H1 (cell line): ENCODE data around the gene CAMTA1. TPM values are rescaled to one million over a fixed set of nuclear protein-coding genes. Genes with fewer than 3 reads are reported as not detected.
"Not testable (repeated sequence)": the region's sequence is repeated elsewhere in the genome, so short reads cannot be mapped to it uniquely, and the experiment has no call there.

ENCODE experiments used
- CTCF ChIA-PET: fragments of 300-600 bp; sonication (Branson Sonifier 250); formaldehyde crosslinking; loops from one replicate; lab custom pipeline; 2021; ENCODE audit not compliant: partially characterized antibody; lab: Charles Lee
- POLR2A ChIA-PET: fragments of 300-600 bp; sonication (Branson Sonifier 250); formaldehyde crosslinking; loops from one replicate; lab custom pipeline; 2021; ENCODE audit warnings: inconsistent platforms; ENCODE audit not compliant: partially characterized antibody; lab: Charles Lee
- DNase-seq, 2 experiments: peaks; one replicate each; pipeline versions ENCODE4 v3.0.0 to v3.0.0-alpha.2; 2010 to 2022; ENCODE audit warnings: low spot score in 2 of 2, low read depth in 1 of 2, mixed read lengths in 1 of 2
- FAIRE-seq: peaks from 2 replicates; lab custom pipeline; 2011; peaks lifted over from hg19 to GRCh38; lab: Jason Lieb, UNC
- H2AFZ ChIP-seq: 2 replicates; pipeline ENCODE4 v1.8.1; 2012; ENCODE audit warnings: low read length, inconsistent platforms
- H2AK5ac ChIP-seq: 2 replicates; pipeline ENCODE4 v1.6.1; 2013; ENCODE audit warnings: low read depth, low read length
- H2BK120ac ChIP-seq: replicated peaks from 2 replicates; pipeline ENCODE3; 2013; ENCODE audit warnings: low read depth, low read length, inconsistent platforms
- H2BK12ac ChIP-seq: 2 replicates; pipeline ENCODE4 v1.6.1; 2013; ENCODE audit warnings: low read depth, low read length
- H2BK15ac ChIP-seq: 2 replicates; pipeline ENCODE4 v1.6.1; 2013; ENCODE audit warnings: low read length
- H2BK20ac ChIP-seq: 2 replicates; pipeline ENCODE4 v1.6.1; 2013; ENCODE audit warnings: low read length
- H2BK5ac ChIP-seq: 2 replicates; pipeline ENCODE4 v1.6.1; 2013; ENCODE audit warnings: low read depth, low read length
- H3K14ac ChIP-seq: 2 replicates; pipeline ENCODE4 v1.6.1; 2013; ENCODE audit warnings: inconsistent platforms; ENCODE audit not compliant: insufficient read length
- H3K18ac ChIP-seq: 2 replicates; pipeline ENCODE4 v1.6.1; 2013; ENCODE audit warnings: low read length; ENCODE audit errors: extremely low read depth
- H3K23ac ChIP-seq: 2 replicates; pipeline ENCODE4 v1.6.1; 2013; ENCODE audit warnings: inconsistent platforms; ENCODE audit not compliant: insufficient read length
- H3K23me2 ChIP-seq: 2 replicates; pipeline ENCODE4 v1.6.1; 2013; ENCODE audit warnings: low read depth, low read length
- H3K27ac ChIP-seq: 2 replicates; pipeline ENCODE4 v1.6.1; 2011; ENCODE audit warnings: low read depth, low read length, inconsistent platforms
- H3K27me3 ChIP-seq, 4 experiments: replicated peaks in 1 of 4; 1 replicate in 1 of 4; 2 replicates in 3 of 4; pipeline versions ENCODE4 v1.6.1 to v1.8.1; 2011 to 2013; ENCODE audit warnings: low read length in 3 of 4, mild to moderate bottlenecking in 3 of 4, inconsistent platforms in 2 of 4, mixed read lengths in 2 of 4, moderate library complexity in 1 of 4; ENCODE audit not compliant: control insufficient read depth in 3 of 4, insufficient read depth in 3 of 4; ENCODE audit errors: extremely low read depth in 1 of 4
- H3K36me3 ChIP-seq, 4 experiments: 2 replicates each; pipeline versions ENCODE4 v1.6.1 to v1.8.1; 2011 to 2013; ENCODE audit warnings: mild to moderate bottlenecking in 4 of 4, low read length in 3 of 4, moderate library complexity in 2 of 4, control low read depth in 1 of 4, inconsistent platforms in 1 of 4; ENCODE audit not compliant: insufficient read depth in 4 of 4, control insufficient read depth in 2 of 4
- H3K4ac ChIP-seq: replicated peaks from 2 replicates; pipeline ENCODE3; 2013; ENCODE audit warnings: low read length, low read depth, mixed read lengths, inconsistent platforms; ENCODE audit not compliant: insufficient read length
- H3K4me1 ChIP-seq, 4 experiments: replicated peaks in 1 of 4; 1 replicate in 1 of 4; 2 replicates in 3 of 4; pipeline versions ENCODE4 v1.6.1 to v1.8.1; 2011 to 2013; ENCODE audit warnings: low read length in 3 of 4, inconsistent platforms in 2 of 4, mixed read lengths in 1 of 4; ENCODE audit not compliant: insufficient read depth in 4 of 4, control insufficient read depth in 3 of 4
- H3K4me2 ChIP-seq, 2 experiments: 2 replicates each; pipeline versions ENCODE4 v1.6.1 to v1.8.1; 2011 to 2013; ENCODE audit warnings: low read depth in 2 of 2, low read length in 2 of 2, control low read depth in 1 of 2, inconsistent platforms in 1 of 2, mild to moderate bottlenecking in 1 of 2; ENCODE audit not compliant: insufficient read depth in 1 of 2
- H3K4me3 ChIP-seq, 4 experiments: fragments of 200-600, 300-600 bp in 1 of 4; sonication (generic), shearing (Covaris generic), sonication (Bioruptor Twin) in 1 of 4; 2 replicates each; pipeline versions ENCODE4 v1.5.1 to v1.8.1; 2011 to 2016; ENCODE audit warnings: low read length in 4 of 4, low read depth in 3 of 4, control low read depth in 2 of 4, inconsistent platforms in 2 of 4, mild to moderate bottlenecking in 2 of 4, mixed read lengths in 1 of 4, moderate library complexity in 1 of 4; ENCODE audit not compliant: insufficient read depth in 2 of 4; ENCODE audit errors: extremely low read depth in 1 of 4
- H3K56ac ChIP-seq: replicated peaks from 2 replicates; pipeline ENCODE3; 2013; ENCODE audit warnings: low read depth, mild to moderate bottlenecking, mixed read lengths, low read length, inconsistent platforms; ENCODE audit not compliant: insufficient read length
- H3K79me1 ChIP-seq: 2 replicates; pipeline ENCODE4 v1.6.1; 2013; ENCODE audit warnings: low read depth, low read length, control low read depth
- H3K79me2 ChIP-seq, 2 experiments: 2 replicates each; pipeline versions ENCODE4 v1.6.1 to v1.8.1; 2012 to 2013; ENCODE audit warnings: low read length in 2 of 2, mild to moderate bottlenecking in 2 of 2, inconsistent platforms in 1 of 2; ENCODE audit not compliant: insufficient read depth in 2 of 2, control insufficient read depth in 1 of 2
- H3K9ac ChIP-seq, 4 experiments: replicated peaks in 1 of 4; 1 replicate in 1 of 4; 2 replicates in 3 of 4; pipeline versions ENCODE4 v1.6.1 to v1.8.1; 2011 to 2013; ENCODE audit warnings: low read depth in 3 of 4, low read length in 3 of 4, control low read depth in 2 of 4, mild to moderate bottlenecking in 2 of 4, moderate library complexity in 2 of 4, inconsistent platforms in 1 of 4; ENCODE audit errors: extremely low read depth in 1 of 4
- H3K9me3 ChIP-seq, 2 experiments: 2 replicates each; pipeline versions ENCODE4 v1.6.1 to v1.8.1; 2012 to 2013; ENCODE audit warnings: mild to moderate bottlenecking in 2 of 2, moderate library complexity in 2 of 2, control low read depth in 1 of 2, inconsistent platforms in 1 of 2, low read depth in 1 of 2, low read length in 1 of 2, mixed read lengths in 1 of 2; ENCODE audit not compliant: insufficient read depth in 2 of 2
- H4K20me1 ChIP-seq, 2 experiments: replicated peaks in 1 of 2; 2 replicates each; pipeline versions ENCODE3 to v1.8.1; 2011 to 2013; ENCODE audit warnings: inconsistent platforms in 2 of 2, low read length in 2 of 2, mild to moderate bottlenecking in 1 of 2; ENCODE audit not compliant: insufficient read depth in 2 of 2, control insufficient read depth in 1 of 2
- H4K5ac ChIP-seq: 2 replicates; pipeline ENCODE4 v1.6.1; 2013; ENCODE audit warnings: low read length, low read depth, mixed read lengths, inconsistent platforms; ENCODE audit not compliant: insufficient read length
- H4K8ac ChIP-seq: 2 replicates; pipeline ENCODE4 v1.8.0; 2013; ENCODE audit warnings: mild to moderate bottlenecking, moderate library complexity, low read length, inconsistent platforms; ENCODE audit not compliant: insufficient read depth; ENCODE audit errors: extremely low read depth
- H4K91ac ChIP-seq: replicated peaks from 2 replicates; pipeline ENCODE3; 2013; ENCODE audit warnings: low read length, mixed read lengths, inconsistent platforms; ENCODE audit not compliant: insufficient read length
- BCL11A ChIP-seq, 2 experiments: IDR thresholded peaks; one replicate each; pipeline ENCODE4 v1.6.1; 2011; ENCODE audit warnings: low read depth in 2 of 2, low read length in 2 of 2, mild to moderate bottlenecking in 2 of 2
- WGBS, 2 experiments: shearing (Covaris generic) in 1 of 2; methylation state at CpG; one replicate each; pipeline versions ENCODE4 v1.1.6 to v1.1.7; 2013 to 2015; ENCODE audit warnings: low lambda C conversion rate in 2 of 2, mixed read lengths in 2 of 2, inconsistent platforms in 1 of 2, low coverage in 1 of 2, missing lambda C conversion rate in 1 of 2; ENCODE audit not compliant: insufficient replicate concordance in 2 of 2, insufficient coverage in 1 of 2, insufficient read length in 1 of 2; ENCODE audit errors: extremely low coverage in 1 of 2, missing lambda C conversion rate in 1 of 2; 5-methylcytosine and 5-hydroxymethylcytosine counted together
- polyA plus RNA-seq, 7 experiments: library from polyadenylated mRNA; depleted of rRNA in 3 of 7; stranded (reverse) in 5 of 7; unstranded in 2 of 7; fragments of >200 nt in 5 of 7; fragments of 200-250 nt in 2 of 7; gene quantifications; 1 replicate in 5 of 7; 2 replicates in 1 of 7; 4 replicates in 1 of 7; pipeline versions ENCODE4 v1.2.1 to v1.2.3, GENCODE V29; 2011 to 2013; ENCODE audit warnings: missing spikeins in 2 of 7, mixed read lengths in 2 of 7
- total RNA-seq: library from RNA; stranded (reverse); fragmentation: NEBNext Ultra II Directional; extraction: Animal tissue kit (Norgen Biotek cat#: 25700); gene quantifications from 2 replicates; pipeline ENCODE4 v1.2.1, GENCODE V29; 2021

CAMTA1 gene
- total and polyA plus RNA-seq, 2 of the 8 experiments (the other 6 are each of a cell fraction or from before 2014, with no cell fraction given) = 65.0 to 119 TPM

DNA sequence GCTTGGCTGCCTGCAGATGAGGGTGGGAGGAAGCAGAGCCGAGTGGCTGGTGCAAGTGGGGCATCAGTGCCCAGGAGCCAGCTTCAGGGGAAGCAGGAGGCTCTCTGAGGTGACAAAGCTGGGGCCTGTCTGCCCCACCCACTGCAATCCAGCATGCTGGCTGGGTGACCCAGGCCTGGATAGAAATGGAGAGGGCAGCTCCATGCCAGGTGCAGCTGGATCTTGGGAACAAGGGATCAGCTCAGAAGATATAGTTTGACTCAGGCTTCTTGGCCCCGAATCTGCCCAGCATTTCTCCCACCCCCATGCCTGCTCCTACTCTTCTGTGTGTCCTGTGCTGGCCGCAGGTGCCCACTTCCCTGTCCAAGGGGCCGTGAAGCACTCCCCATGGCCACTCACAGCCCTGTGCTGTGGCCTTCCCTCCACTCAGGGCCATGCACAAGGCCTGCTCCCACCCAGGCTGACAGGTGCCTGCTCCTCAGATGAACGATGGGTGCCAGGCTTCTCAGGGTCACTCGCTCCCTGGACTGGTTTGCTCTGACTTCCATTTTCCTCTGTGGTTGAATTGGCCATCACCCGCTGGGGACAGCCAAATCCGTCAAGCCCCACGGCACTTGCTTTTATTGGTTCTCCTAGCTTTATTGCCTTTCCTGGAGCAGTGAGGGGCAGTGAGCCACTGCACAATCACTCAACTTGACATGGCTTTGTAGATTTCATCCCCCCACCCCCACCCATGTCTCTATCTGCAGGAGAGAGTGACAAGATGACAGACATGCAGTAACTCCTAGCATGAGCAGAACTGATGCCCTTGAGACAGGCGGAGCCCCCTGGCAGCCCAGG, 811.1 kb downstream of the CAMTA1 start (continued):
- TF ChIP-seq BCL11A (IDR thresholded peaks at IDR 0.05; ENCODE audit: low read depth in 2 of 2, low read length in 2 of 2) = no peak

DNA sequence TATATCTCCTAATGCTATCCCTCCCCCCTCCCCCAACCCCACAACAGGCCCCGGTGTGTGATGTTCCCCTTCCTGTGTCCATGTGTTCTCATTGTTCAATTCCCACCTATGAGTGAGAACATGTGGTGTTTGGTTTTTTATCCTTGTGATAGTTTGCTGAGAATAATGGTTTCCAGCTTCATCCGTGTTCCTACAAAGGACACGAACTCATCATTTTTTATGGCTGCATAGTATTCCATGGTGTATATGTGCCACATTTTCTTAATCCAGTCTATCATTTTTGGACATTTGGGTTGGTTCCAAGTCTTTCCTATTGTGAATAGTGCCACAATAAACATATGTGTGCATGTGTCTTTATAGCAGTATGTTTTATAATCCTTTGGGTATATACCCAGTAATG, 812.8 kb downstream of the CAMTA1 start:
- H3K79me1 ChIP-seq, H2BK15ac ChIP-seq, H3K4me3 ChIP-seq, H3K23me2 ChIP-seq, H2AK5ac ChIP-seq, CTCF ChIA-PET, H3K36me3 ChIP-seq, POLR2A ChIA-PET, H2BK120ac ChIP-seq, H3K27ac ChIP-seq, H3K23ac ChIP-seq, H3K4ac ChIP-seq, H3K4me1 ChIP-seq, H3K14ac ChIP-seq, H2BK5ac ChIP-seq, H4K5ac ChIP-seq, H3K4me2 ChIP-seq, H3K79me2 ChIP-seq, H3K56ac ChIP-seq, H2BK20ac ChIP-seq, H3K27me3 ChIP-seq, DNase-seq, H3K9ac ChIP-seq, FAIRE-seq, H2BK12ac ChIP-seq, H3K18ac ChIP-seq, H2AFZ ChIP-seq, H4K91ac ChIP-seq, H4K20me1 ChIP-seq, H3K9me3 ChIP-seq, H4K8ac ChIP-seq: not testable (repeated sequence)
- 90% methylated on average over 2 of the region's 3 CpGs; no CpG with 5 or more reads in 1 of the 2 experiments for WGBS, 2 experiments
